T-helper 17 cell (primary cell): ENCODE measurements around the gene SMU1. TPM values are rescaled to one million over a fixed set of nuclear protein-coding genes. Genes with fewer than 3 reads are reported as not detected.
"Not testable (repeated sequence)": the region's sequence is repeated elsewhere in the genome, so short reads cannot be mapped to it uniquely, and the experiment has no call there.

Experiments
- ATAC-seq: fragments of 150-1000 bp; cut with Tn5 transposase; 2 replicates; pipeline ENCODE4 v1.10.0; 2021; ENCODE audit warnings: mild to moderate bottlenecking, moderate library complexity
- DNase-seq, 3 donors: peaks; one replicate each; pipeline versions ENCODE4 v3.0.0 to v3.0.0-alpha.2; 2020 to 2021
- H3K9me3 ChIP-seq: one replicate; pipeline ENCODE4 v1.7.0; 2013; ENCODE audit warnings: low read length, mild to moderate bottlenecking; ENCODE audit not compliant: control insufficient read depth, poor library complexity, severe bottlenecking
- H3K27ac Mint-ChIP-seq: one replicate; pipeline ENCODE4 v1.8.0; 2022; ENCODE audit warnings: mild to moderate bottlenecking, moderate library complexity, mixed read lengths
- H3K27me3 Mint-ChIP-seq: one replicate; pipeline ENCODE4 v1.8.0; 2022; ENCODE audit warnings: mixed read lengths
- H3K36me3 Mint-ChIP-seq: one replicate; pipeline ENCODE4 v1.8.0; 2022; ENCODE audit warnings: low read depth, mixed read lengths
- H3K4me1 Mint-ChIP-seq: one replicate; pipeline ENCODE4 v1.8.0; 2022; ENCODE audit warnings: mild to moderate bottlenecking, mixed read lengths
- H3K4me3 Mint-ChIP-seq: one replicate; pipeline ENCODE4 v1.8.0; 2022; ENCODE audit warnings: mild to moderate bottlenecking, moderate library complexity, mixed read lengths
- total RNA-seq, 4 donors: library from RNA in 2 of 4; stranded (reverse) in 2 of 4; gene quantifications; one replicate each; pipeline ENCODE4 v1.2.3 and lab custom pipeline; 2022 to 2026

The SMU1 gene
- total RNA-seq, 2 donors from 2014 or later: 20.6 to 21.2 TPM

- H3K36me3 Mint-ChIP-seq: no peaks in the 10 kb centered on the region
- H3K4me3 Mint-ChIP-seq: no peak overlapping the region
- no peaks in the 10 kb centered on the region for H3K27me3 Mint-ChIP-seq
- no peak for DNase-seq
- no peak for ATAC-seq
- H3K27ac Mint-ChIP-seq: no peak overlapping the region
- peaks cover 5% of the 10 kb centered on the region for H3K4me1 Mint-ChIP-seq
- no peaks in the 10 kb centered on the region for H3K9me3 ChIP-seq
These were observed 24.9 kb upstream of the SMU1 start for GRCh38 chr9:33101104-33101951.

DNA sequence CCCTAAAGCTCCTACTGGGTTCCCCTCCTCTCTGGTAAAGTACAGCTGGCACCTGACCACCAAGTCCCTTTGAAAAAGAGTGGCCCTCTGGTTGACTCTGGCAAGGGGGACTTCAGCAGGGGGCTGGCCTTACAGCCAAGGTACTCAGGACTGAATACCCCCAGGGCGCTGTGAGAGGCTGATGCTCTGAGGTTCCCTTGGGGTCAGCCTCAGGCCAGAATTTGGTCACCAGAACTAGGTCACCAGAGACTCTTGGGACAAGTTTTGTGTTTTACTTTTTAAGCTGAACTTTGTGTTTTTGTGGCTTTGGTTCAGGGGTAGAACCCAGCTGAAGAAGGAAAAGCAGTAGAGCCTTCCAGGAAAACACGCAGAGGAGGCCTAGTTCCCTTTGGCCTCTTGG, 23.3 kb upstream of the SMU1 start:
- Mint-ChIP-seq H3K27me3 (no peaks in the 10 kb centered on the region), H3K27ac (no peak overlapping the region), H3K36me3 (no peaks in the 10 kb centered on the region), H3K4me3 (no peak overlapping the region), H3K4me1 (peaks cover 7% of the 10 kb centered on the region)
- H3K9me3 ChIP-seq: no peaks in the 10 kb centered on the region
- ATAC-seq: no peak
- no peak for DNase-seq

GRCh38 chr9:33097192-33097591, 20.7 kb upstream of the SMU1 start:
- no peak overlapping the region for H3K27ac Mint-ChIP-seq

DNA sequence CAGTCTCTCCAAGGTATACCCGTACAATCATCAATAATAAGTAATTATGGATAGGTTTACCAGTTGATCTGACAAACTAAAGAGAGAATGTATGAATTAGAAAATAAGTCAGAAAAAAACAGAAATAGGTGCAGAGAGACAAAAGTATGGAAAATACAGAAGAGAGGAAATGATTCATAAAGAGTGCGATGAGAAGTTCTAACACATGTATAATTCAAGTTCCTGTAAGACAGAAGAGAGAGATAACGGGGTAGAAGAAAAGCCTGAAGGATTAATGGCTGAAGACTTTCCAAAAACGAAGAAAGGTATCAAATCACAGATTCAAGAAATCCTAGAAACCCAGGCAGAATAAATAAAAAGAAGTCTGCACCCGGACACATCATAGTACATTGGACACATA, 16.2 kb upstream of the SMU1 start:
- Mint-ChIP-seq H3K4me3 (no peak overlapping the region), H3K36me3 (peaks cover 2% of the 10 kb centered on the region), H3K4me1 (peaks cover 6% of the 10 kb centered on the region), H3K27ac (no peak overlapping the region), H3K27me3 (no peaks in the 10 kb centered on the region)
- DNase-seq (no peak), ATAC-seq (no peak)
- H3K9me3 ChIP-seq: no peaks in the 10 kb centered on the region

More at GRCh38 chr9:33097192-33097591, 20.7 kb upstream of the SMU1 start:
- ATAC-seq (no peak), DNase-seq (no peak)
- no peak overlapping the region for H3K4me3 Mint-ChIP-seq
- peaks cover 5% of the 10 kb centered on the region for H3K4me1 Mint-ChIP-seq
- no peaks in the 10 kb centered on the region for H3K9me3 ChIP-seq
- H3K27me3 Mint-ChIP-seq: no peaks in the 10 kb centered on the region
- H3K36me3 Mint-ChIP-seq: peaks cover 2% of the 10 kb centered on the region

DNA sequence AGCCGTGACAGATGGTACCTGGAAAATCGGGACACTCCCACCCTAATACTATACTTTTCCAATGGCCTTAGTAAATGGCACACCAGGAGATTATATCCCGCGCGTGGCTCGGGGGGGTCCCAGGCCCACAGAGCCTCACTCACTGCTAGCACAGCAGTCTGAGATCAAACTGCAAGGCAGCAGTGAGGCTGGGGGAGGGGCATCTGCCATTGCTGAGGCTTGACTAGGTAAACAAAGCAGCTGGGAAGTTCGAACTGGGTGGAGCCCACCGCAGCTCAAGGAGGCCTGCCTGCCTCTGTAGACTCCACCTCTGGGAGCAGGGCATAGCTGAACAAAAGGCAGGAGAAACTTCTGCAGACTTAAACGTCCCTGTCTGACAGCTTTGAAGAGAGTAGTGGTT, 9.2 kb upstream of the SMU1 start:
- DNase-seq, H3K27me3 Mint-ChIP-seq, H3K36me3 Mint-ChIP-seq, H3K27ac Mint-ChIP-seq, H3K4me3 Mint-ChIP-seq, H3K9me3 ChIP-seq, ATAC-seq: not testable (repeated sequence)
- H3K4me1 Mint-ChIP-seq: peaks cover 18% of the 10 kb centered on the region

GRCh38 chr9:33082538-33083326, 6.3 kb upstream of the SMU1 start:
- Mint-ChIP-seq H3K27ac (peak overlapping the region; percentile 75), H3K4me1 (peaks cover 18% of the 10 kb centered on the region), H3K36me3 (no peaks in the 10 kb centered on the region), H3K4me3 (peak overlapping the region; percentile 73), H3K27me3 (no peaks in the 10 kb centered on the region)
- H3K9me3 ChIP-seq: no peaks in the 10 kb centered on the region
- DNase-seq (no peak), ATAC-seq (no peak)

GRCh38 chr9:33082128-33082527, 5.7 kb upstream of the SMU1 start:
- peak overlapping the region; percentile 75 for H3K27ac Mint-ChIP-seq
- no peak for DNase-seq
- ATAC-seq: peak; percentile 37
- H3K4me1 Mint-ChIP-seq: peaks cover 18% of the 10 kb centered on the region
- no peaks in the 10 kb centered on the region for H3K36me3 Mint-ChIP-seq
- no peaks in the 10 kb centered on the region for H3K9me3 ChIP-seq
- no peaks in the 10 kb centered on the region for H3K27me3 Mint-ChIP-seq
- peak overlapping the region; percentile 73 for H3K4me3 Mint-ChIP-seq

- peak; percentile 53 for ATAC-seq
- Mint-ChIP-seq H3K36me3 (no peaks in the 10 kb centered on the region), H3K27me3 (no peaks in the 10 kb centered on the region), H3K4me3 (no peak overlapping the region), H3K4me1 (peaks cover 23% of the 10 kb centered on the region), H3K27ac (no peak overlapping the region)
- DNase-seq: peak in 2 of 3 donors; percentile 29 to 38
- no peaks in the 10 kb centered on the region for H3K9me3 ChIP-seq
These were observed 4.8 kb upstream of the SMU1 start for GRCh38 chr9:33081128-33081851.

DNA sequence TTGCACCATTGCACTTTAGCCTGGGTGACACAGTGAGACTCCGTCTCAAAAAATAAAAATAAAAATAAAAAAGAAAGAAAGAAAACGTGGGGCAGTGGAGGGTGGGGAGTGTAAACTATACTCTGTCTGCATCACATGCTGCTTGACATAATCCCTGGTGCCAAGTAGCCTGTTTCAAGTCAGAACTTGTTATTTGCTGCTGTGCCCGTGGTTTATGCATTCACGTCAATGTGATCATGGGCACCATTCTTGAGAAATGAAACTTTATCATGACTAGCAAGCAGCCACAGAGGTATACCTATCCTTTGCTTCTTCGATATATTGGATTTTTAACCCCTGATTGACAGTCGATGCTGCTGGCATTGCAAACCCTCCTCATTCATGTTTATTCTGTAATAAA, 4.1 kb upstream of the SMU1 start:
- H3K4me3 Mint-ChIP-seq: no peak overlapping the region
- H3K36me3 Mint-ChIP-seq: no peaks in the 10 kb centered on the region
- no peaks in the 10 kb centered on the region for H3K9me3 ChIP-seq
- ATAC-seq: no peak
- H3K27me3 Mint-ChIP-seq: no peaks in the 10 kb centered on the region
- no peak for DNase-seq
- H3K4me1 Mint-ChIP-seq: peaks cover 24% of the 10 kb centered on the region
- H3K27ac Mint-ChIP-seq: no peak overlapping the region

DNA sequence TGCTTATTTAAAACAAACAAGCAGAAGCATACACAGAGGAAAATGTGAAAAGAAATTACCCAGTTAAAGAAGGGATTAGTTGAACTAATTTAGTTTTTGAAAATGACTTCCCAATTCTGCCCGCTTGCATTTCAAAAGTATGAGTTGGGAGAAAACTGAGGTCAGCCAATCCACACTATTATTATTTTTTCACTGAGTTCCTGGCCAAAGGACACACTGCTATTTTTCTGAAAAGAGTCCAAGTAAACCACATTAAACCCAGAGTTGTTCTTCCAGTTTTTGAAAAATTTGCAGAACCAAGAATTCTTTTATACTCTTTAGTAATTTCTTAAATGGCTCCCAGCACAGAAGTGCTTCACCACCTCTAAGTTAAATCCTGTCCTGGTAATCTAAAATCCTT, 7.5 kb downstream of the SMU1 start:
- no peaks in the 10 kb centered on the region for H3K9me3 ChIP-seq
- no peak for DNase-seq
- peaks cover 24% of the 10 kb centered on the region for H3K4me1 Mint-ChIP-seq
- no peaks in the 10 kb centered on the region for H3K27me3 Mint-ChIP-seq
- peak overlapping the region; percentile 6 for H3K27ac Mint-ChIP-seq
- peaks cover 5% of the 10 kb centered on the region for H3K36me3 Mint-ChIP-seq
- no peak for ATAC-seq
- no peak overlapping the region for H3K4me3 Mint-ChIP-seq

GRCh38 chr9:33065157-33066076, 11.1 kb downstream of the SMU1 start:
- no peak overlapping the region for H3K4me3 Mint-ChIP-seq
- H3K27me3 Mint-ChIP-seq: no peaks in the 10 kb centered on the region
- ATAC-seq (no peak), DNase-seq (no peak)
- H3K36me3 Mint-ChIP-seq: peaks cover 6% of the 10 kb centered on the region
- H3K9me3 ChIP-seq: no peaks in the 10 kb centered on the region
- H3K27ac Mint-ChIP-seq: peak overlapping the region; percentile 57
- peaks cover 13% of the 10 kb centered on the region for H3K4me1 Mint-ChIP-seq

DNA sequence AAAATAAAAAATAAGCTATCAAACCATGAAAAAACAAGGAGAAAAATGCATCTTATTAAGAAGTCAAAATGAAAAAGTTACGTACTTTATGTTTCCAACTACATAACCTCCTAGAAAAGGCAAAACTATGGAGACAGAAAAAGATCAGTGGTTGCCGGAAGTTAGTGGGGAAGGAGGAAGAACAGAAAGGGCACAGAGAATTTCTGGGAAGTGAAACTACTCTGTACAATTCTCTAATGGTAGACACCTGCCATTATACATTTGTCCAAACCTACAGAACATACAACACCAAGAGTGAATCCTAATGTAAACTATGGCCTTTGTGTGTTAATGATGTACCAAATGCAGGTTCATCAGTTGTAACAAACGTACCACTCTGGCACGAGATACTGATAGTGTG, 25.3 kb downstream of the SMU1 start:
- peaks cover 5% of the 10 kb centered on the region for H3K4me1 Mint-ChIP-seq
- H3K27me3 Mint-ChIP-seq: no peaks in the 10 kb centered on the region
- ATAC-seq (no peak), DNase-seq (no peak)
- peaks cover under 1% of the 10 kb centered on the region for H3K36me3 Mint-ChIP-seq
- no peaks in the 10 kb centered on the region for H3K9me3 ChIP-seq
- H3K27ac Mint-ChIP-seq: no peak overlapping the region
- no peak overlapping the region for H3K4me3 Mint-ChIP-seq
